HEK293T (cell line): ENCODE results near the gene ATP5ME.

Source experiments
- ARNT ChIP-seq: fragments of 450-650 bp; IDR thresholded peaks from 2 replicates; pipeline ENCODE4 v1.6.1; 2017; ENCODE audit warnings: mild to moderate bottlenecking
- BHLHE40 ChIP-seq: fragments of 450-650 bp; IDR thresholded peaks from 2 replicates; pipeline ENCODE4 v1.6.1; 2016; ENCODE audit warnings: mild to moderate bottlenecking, moderate library complexity, borderline replicate concordance
- ELF4 ChIP-seq: fragments of 450-650 bp; IDR thresholded peaks from 2 replicates; pipeline ENCODE4 v1.6.1; 2017; ENCODE audit warnings: antibody characterized with exemption
- FOXK2 ChIP-seq: fragments of 450-650 bp; IDR thresholded peaks from 2 replicates; pipeline ENCODE4 v1.6.1; 2016; ENCODE audit warnings: mild to moderate bottlenecking
- HDGF ChIP-seq: fragments of 450-650 bp; IDR thresholded peaks from 2 replicates; pipeline ENCODE4 v1.6.1; 2017; ENCODE audit warnings: antibody characterized with exemption, borderline replicate concordance
- LEF1 ChIP-seq: fragments of 450-650 bp; IDR thresholded peaks from 2 replicates; pipeline ENCODE4 v1.6.1; 2017; ENCODE audit warnings: mild to moderate bottlenecking, borderline replicate concordance
- PKNOX1 ChIP-seq: fragments of 450-650 bp; IDR thresholded peaks from 2 replicates; pipeline ENCODE4 v1.6.1; 2016
- SP1 ChIP-seq: fragments of 450-650 bp; IDR thresholded peaks from 2 replicates; pipeline ENCODE4 v1.6.1; 2017
- TARDBP ChIP-seq: fragments of 450-650 bp; IDR thresholded peaks from 2 replicates; pipeline ENCODE4 v1.6.1; 2016

- TF ChIP-seq PKNOX1: no peak
- TF ChIP-seq ARNT: no peak
- TF ChIP-seq BHLHE40: no peak
- no peak for TF ChIP-seq HDGF
- no peak for TF ChIP-seq ELF4
- no peak for TF ChIP-seq TARDBP
- TF ChIP-seq SP1: no peak
- TF ChIP-seq LEF1: no peak
- TF ChIP-seq FOXK2: no peak
Measured at GRCh38 chr4:629636-629914, 44.5 kb downstream of the ATP5ME start.
